Adrenal gland (tissue), 5 donors: Measurements from ENCODE around the gene IL4R.

Experiments
- POLR2A ChIP-seq, 2 donors: fragments of 450-650 bp; IDR thresholded peaks; one replicate each; pipeline ENCODE4 v1.6.1; 2017; ENCODE audit warnings: antibody characterized with exemption in 2 of 2, mild to moderate bottlenecking in 2 of 2, moderate library complexity in 1 of 2
- TF ChIP-seq, protein P1 (sequence below), 6 experiments: fragments of 450-650 bp in 4 of 6; fragments of 200-600 bp in 2 of 6; sonication (generic) in 1 of 6; IDR thresholded peaks; 1 replicate in 5 of 6; 2 replicates in 1 of 6; pipeline versions ENCODE4 v1.5.1 to v1.8.0; 2016 to 2021; ENCODE audit warnings: antibody characterized with exemption in 6 of 6, mild to moderate bottlenecking in 2 of 6, moderate library complexity in 1 of 6
- donor health status: DM: no; HTN: no; CAD: no.

- TF ChIP-seq, protein P1, sequence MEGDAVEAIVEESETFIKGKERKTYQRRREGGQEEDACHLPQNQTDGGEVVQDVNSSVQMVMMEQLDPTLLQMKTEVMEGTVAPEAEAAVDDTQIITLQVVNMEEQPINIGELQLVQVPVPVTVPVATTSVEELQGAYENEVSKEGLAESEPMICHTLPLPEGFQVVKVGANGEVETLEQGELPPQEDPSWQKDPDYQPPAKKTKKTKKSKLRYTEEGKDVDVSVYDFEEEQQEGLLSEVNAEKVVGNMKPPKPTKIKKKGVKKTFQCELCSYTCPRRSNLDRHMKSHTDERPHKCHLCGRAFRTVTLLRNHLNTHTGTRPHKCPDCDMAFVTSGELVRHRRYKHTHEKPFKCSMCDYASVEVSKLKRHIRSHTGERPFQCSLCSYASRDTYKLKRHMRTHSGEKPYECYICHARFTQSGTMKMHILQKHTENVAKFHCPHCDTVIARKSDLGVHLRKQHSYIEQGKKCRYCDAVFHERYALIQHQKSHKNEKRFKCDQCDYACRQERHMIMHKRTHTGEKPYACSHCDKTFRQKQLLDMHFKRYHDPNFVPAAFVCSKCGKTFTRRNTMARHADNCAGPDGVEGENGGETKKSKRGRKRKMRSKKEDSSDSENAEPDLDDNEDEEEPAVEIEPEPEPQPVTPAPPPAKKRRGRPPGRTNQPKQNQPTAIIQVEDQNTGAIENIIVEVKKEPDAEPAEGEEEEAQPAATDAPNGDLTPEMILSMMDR (IDR thresholded peaks at IDR 0.05): no peak
- no peak for TF ChIP-seq POLR2A (IDR thresholded peaks at IDR 0.05)
Observed at GRCh38 chr16:27359051-27359450, 45.3 kb downstream of the IL4R start.
